Calu3 (cell line): ENCODE results near the gene TMIGD3. TPM values are rescaled to one million over a fixed set of nuclear protein-coding genes. Genes with fewer than 3 reads are reported as not detected.

ENCODE experiments used
- BruUV-seq: library from RNA; stranded (reverse); fragments of 400-500 nt; replicated peaks from 2 replicates; lab custom pipeline; 2021; lab: Mats Ljungman, UMichigan
- CTCF ChIA-PET: fragments of 300-600 bp; sonication (Branson Sonifier 250); formaldehyde crosslinking; loops from one replicate; lab custom pipeline; 2022; ENCODE audit warnings: antibody characterized with exemption; lab: Charles Lee
- DNase-seq: peaks from one replicate; pipeline ENCODE4 v3.0.0; 2022
- H3K27ac Mint-ChIP-seq: one replicate; pipeline ENCODE4 v1.8.0; 2022; ENCODE audit warnings: mixed read lengths; ENCODE audit not compliant: unreplicated experiment
- H3K27me3 Mint-ChIP-seq: one replicate; pipeline ENCODE4 v1.8.0; 2022; ENCODE audit warnings: mixed read lengths; ENCODE audit not compliant: unreplicated experiment
- H3K36me3 Mint-ChIP-seq: one replicate; pipeline ENCODE4 v1.8.0; 2022; ENCODE audit warnings: mild to moderate bottlenecking, moderate library complexity, mixed read lengths; ENCODE audit not compliant: insufficient read depth, unreplicated experiment
- H3K4me1 Mint-ChIP-seq: one replicate; pipeline ENCODE4 v1.8.0; 2022; ENCODE audit warnings: mild to moderate bottlenecking, low read depth, mixed read lengths; ENCODE audit not compliant: unreplicated experiment
- H3K4me3 Mint-ChIP-seq: one replicate; pipeline ENCODE4 v1.8.0; 2022; ENCODE audit warnings: mild to moderate bottlenecking, low read depth, moderate library complexity, mixed read lengths; ENCODE audit not compliant: unreplicated experiment
- H3K9me3 Mint-ChIP-seq: one replicate; pipeline ENCODE4 v1.8.0; 2022; ENCODE audit warnings: low read depth, mixed read lengths; ENCODE audit not compliant: unreplicated experiment
- CTCF ChIP-seq: fragments of 200-600 bp; IDR thresholded peaks from one replicate; pipeline ENCODE4 v1.8.0; 2022; ENCODE audit warnings: antibody characterized with exemption; ENCODE audit not compliant: unreplicated experiment
- intact Hi-C: fragments of 100-400 bp; cut with micrococcal nuclease; formaldehyde crosslinking; loops from one replicate; pipeline ENCODE4 v1.10.0; 2022; ENCODE audit not compliant: unreplicated experiment
- total RNA-seq: library from RNA; stranded (reverse); gene quantifications from 2 replicates; pipeline ENCODE4 v1.2.3, GENCODE V29; 2022

Gene TMIGD3
- total RNA-seq, 1 experiment from 2014 or later: not detected

DNA sequence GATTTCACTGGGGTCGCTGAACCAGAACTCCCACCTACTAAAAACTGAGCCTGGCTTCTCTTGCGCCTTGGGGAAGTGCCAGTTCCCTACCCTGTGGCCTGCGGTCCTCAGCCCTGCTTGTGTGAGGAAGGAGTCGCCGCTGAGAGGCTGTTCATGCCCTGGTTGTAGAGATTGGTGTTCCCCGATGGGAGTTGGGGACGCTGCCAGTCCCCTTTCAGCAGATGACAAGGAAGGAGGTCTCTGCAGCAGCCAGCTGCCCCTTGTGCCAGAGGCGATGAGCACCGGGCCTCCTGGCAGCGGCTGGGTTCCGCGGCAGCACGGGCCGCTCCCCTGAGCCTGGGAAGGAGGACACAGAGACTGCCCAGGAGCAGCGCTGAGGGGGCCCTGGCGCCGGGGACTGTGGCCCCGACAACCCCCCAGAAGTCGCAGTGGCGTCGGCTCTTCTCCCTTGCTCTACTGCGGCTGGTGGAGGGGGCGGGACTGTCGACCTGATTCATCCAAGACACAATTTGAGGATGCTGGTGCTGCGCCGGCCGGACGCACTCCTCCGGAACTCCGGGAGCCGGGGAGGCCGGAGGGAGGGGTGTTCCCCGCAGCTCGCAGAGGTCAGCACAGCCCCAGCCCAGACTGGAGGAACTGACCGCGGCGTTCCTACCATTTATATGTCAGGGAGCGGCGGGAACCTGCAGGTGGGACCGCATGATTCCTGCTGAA, 12.0 kb upstream of the TMIGD3 start:
- no peak overlapping the region for H3K4me3 Mint-ChIP-seq
- TF ChIP-seq CTCF: no peak
- H3K4me1 Mint-ChIP-seq: no peaks in the 10 kb centered on the region
- BruUV-seq: no TSS peak
- CTCF ChIA-PET: no interaction called here
- H3K36me3 Mint-ChIP-seq: no peaks in the 10 kb centered on the region
- H3K27me3 Mint-ChIP-seq: no peaks in the 10 kb centered on the region
- DNase-seq: no peak
- intact Hi-C loops: no loop called here
- H3K27ac Mint-ChIP-seq: no peak overlapping the region
- H3K9me3 Mint-ChIP-seq: no peaks in the 10 kb centered on the region

- Mint-ChIP-seq H3K27me3 (no peaks in the 10 kb centered on the region), H3K9me3 (no peaks in the 10 kb centered on the region), H3K36me3 (no peaks in the 10 kb centered on the region), H3K4me3 (no peak overlapping the region), H3K4me1 (peaks cover 1% of the 10 kb centered on the region), H3K27ac (no peak overlapping the region)
- DNase-seq: no peak
- no TSS peak for BruUV-seq
- no peak for TF ChIP-seq CTCF
- CTCF ChIA-PET: no interaction called here
- intact Hi-C loops: no loop called here
Observed at GRCh38 chr1:111513410-111514020, 10.1 kb upstream of the TMIGD3 start.

- peaks cover 7% of the 10 kb centered on the region for H3K4me1 Mint-ChIP-seq
- TF ChIP-seq CTCF: no peak
- intact Hi-C loops: no loop called here
- no peak overlapping the region for H3K27ac Mint-ChIP-seq
- DNase-seq: no peak
- CTCF ChIA-PET: no interaction called here
- H3K9me3 Mint-ChIP-seq: no peaks in the 10 kb centered on the region
- no TSS peak for BruUV-seq
- no peak overlapping the region for H3K4me3 Mint-ChIP-seq
- H3K27me3 Mint-ChIP-seq: no peaks in the 10 kb centered on the region
- H3K36me3 Mint-ChIP-seq: peaks cover 5% of the 10 kb centered on the region
Observed at GRCh38 chr1:111512931-111513330, 9.5 kb upstream of the TMIGD3 start.

DNA sequence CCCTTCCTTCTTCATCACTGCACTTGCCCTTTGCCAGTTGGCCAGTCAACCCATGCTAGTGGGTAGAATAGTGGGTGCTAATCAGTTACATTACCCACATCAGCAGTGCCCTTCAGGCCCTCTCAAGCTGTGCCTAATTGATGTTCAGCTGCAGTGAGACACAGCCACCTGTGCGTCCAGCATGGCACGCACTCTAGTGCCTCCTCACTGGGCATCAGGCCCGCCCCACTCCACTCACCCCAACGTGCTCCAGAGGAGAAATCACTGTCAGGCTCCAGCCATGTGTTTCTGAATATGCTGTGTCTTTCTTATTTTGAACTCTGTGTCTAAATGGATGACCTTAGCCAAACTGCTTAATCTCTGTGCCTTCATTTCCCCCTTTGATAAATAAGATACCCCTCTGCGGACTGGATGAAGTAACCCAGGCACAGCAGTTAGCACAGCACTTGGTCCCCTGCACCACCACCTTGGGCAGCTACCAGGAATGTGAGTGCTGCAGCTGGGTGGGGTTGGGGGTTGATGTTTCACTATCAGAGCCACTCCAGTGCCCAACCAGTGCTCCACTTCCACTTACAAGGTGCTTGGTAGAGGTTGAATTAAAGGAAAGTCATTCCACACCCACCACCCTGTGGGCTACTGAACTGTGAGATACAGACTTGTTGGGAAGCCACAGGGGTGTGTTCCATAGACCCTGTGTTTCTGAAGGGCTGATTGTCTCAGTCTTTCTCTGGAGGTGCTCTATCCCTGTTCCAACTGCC, 8.9 kb upstream of the TMIGD3 start:
- H3K27ac Mint-ChIP-seq: no peak overlapping the region
- CTCF ChIA-PET: interaction anchor here (0.6 kb wide), 1 partner anchor 170 kb away, joined by 7 read pairs; no protein-coding TSS in a partner anchor
- peaks cover 8% of the 10 kb centered on the region for H3K4me1 Mint-ChIP-seq
- TF ChIP-seq CTCF: no peak
- H3K27me3 Mint-ChIP-seq: no peaks in the 10 kb centered on the region
- no peaks in the 10 kb centered on the region for H3K9me3 Mint-ChIP-seq
- H3K4me3 Mint-ChIP-seq: no peak overlapping the region
- no TSS peak for BruUV-seq
- H3K36me3 Mint-ChIP-seq: peaks cover 5% of the 10 kb centered on the region
- intact Hi-C loops: no loop called here
- no peak for DNase-seq
